HepG2 (cell line): ENCODE measurements around the gene TLE2. TPM values are rescaled to one million over a fixed set of nuclear protein-coding genes. Genes with fewer than 3 reads are reported as not detected.
A peak's percentile ranks its signal among the peaks of the same experiment; 100 is the strongest.

ENCODE experiments used
- ATAC-seq: fragments of 200-7000 bp; cut with Tn5 transposase; 3 replicates; pipeline ENCODE4 v1.9.1; 2020; ENCODE audit warnings: mild to moderate bottlenecking, moderate library complexity
- BruUV-seq: library from RNA; stranded (reverse); fragments of 400-500 nt; replicated peaks from 2 replicates; lab custom pipeline; 2021; lab: Mats Ljungman, UMichigan
- CTCF ChIA-PET: fragments of 300-600 bp; formaldehyde crosslinking; extraction: SDS; loops from one replicate; lab custom pipeline; 2021; ENCODE audit warnings: low total read pairs, inconsistent platforms, low intra/inter-chr PET ratio; lab: Yijun Ruan, JAX
- POLR2A ChIA-PET: fragments of 350-600 bp; sonication (Branson Sonifier 250); formaldehyde crosslinking; loops from one replicate; lab custom pipeline; 2020; ENCODE audit warnings: antibody characterized with exemption, inconsistent platforms; lab: Yijun Ruan, JAX
- DNase-seq: peaks from one replicate; pipeline ENCODE4 v3.0.0-alpha.2; 2015; ENCODE audit warnings: low spot score
- FAIRE-seq: peaks from 3 replicates; lab custom pipeline; 2011; peaks lifted over from hg19 to GRCh38; lab: Jason Lieb, UNC
- H2AFZ ChIP-seq: one replicate; pipeline ENCODE4 v1.6.1; 2011; ENCODE audit warnings: low read length, inconsistent platforms
- H3K27ac ChIP-seq: fragments of 300-600 bp; 3 replicates; pipeline ENCODE4 v1.8.0; 2011; ENCODE audit warnings: mixed run types, mild to moderate bottlenecking, mixed read lengths, low read length, inconsistent platforms; ENCODE audit not compliant: insufficient read depth; ENCODE audit errors: extremely low read length
- H3K27me3 ChIP-seq, 2 experiments: fragments of 200-600 bp in 1 of 2; 2 replicates in 1 of 2; 3 replicates in 1 of 2; pipeline versions ENCODE4 v1.6.0 to v1.8.0; 2011; ENCODE audit warnings: low read length in 2 of 2, mild to moderate bottlenecking in 2 of 2, moderate library complexity in 2 of 2, inconsistent platforms in 1 of 2; ENCODE audit not compliant: insufficient read depth in 2 of 2, control insufficient read depth in 1 of 2
- H3K36me3 ChIP-seq, 2 experiments: fragments of 200-600 bp in 1 of 2; replicated peaks in 1 of 2; 2 replicates in 1 of 2; 3 replicates in 1 of 2; pipeline versions ENCODE4 v1.5.1 to v1.8.0; 2011; ENCODE audit warnings: low read length in 2 of 2, inconsistent platforms in 1 of 2; ENCODE audit not compliant: insufficient read depth in 2 of 2, control insufficient read depth in 1 of 2
- H3K4me1 ChIP-seq: 2 replicates; pipeline ENCODE4 v1.5.1; 2012; ENCODE audit warnings: low read length, inconsistent platforms; ENCODE audit not compliant: insufficient read depth
- H3K4me2 ChIP-seq: 2 replicates; pipeline ENCODE4 v1.6.0; 2011; ENCODE audit warnings: low read depth, low read length, inconsistent platforms
- H3K4me3 ChIP-seq, 3 experiments: fragments of 200-600 bp in 1 of 3; sonication (generic), shearing (Covaris generic) in 1 of 3; replicated peaks in 1 of 3; 2 replicates each; pipeline ENCODE4 v1.5.1; 2011 to 2016; ENCODE audit warnings: low read length in 3 of 3, inconsistent platforms in 2 of 3, low read depth in 2 of 3, mild to moderate bottlenecking in 2 of 3, control low read depth in 1 of 3, mixed read lengths in 1 of 3; ENCODE audit not compliant: insufficient read depth in 1 of 3
- H3K79me2 ChIP-seq: one replicate; pipeline ENCODE4 v1.6.1; 2011; ENCODE audit warnings: low read length, inconsistent platforms; ENCODE audit not compliant: insufficient read depth
- H3K9ac ChIP-seq: 2 replicates; pipeline ENCODE4 v1.6.0; 2011; ENCODE audit warnings: mild to moderate bottlenecking, low read depth, low read length, inconsistent platforms; ENCODE audit not compliant: insufficient read depth
- H3K9me3 ChIP-seq: 2 replicates; pipeline ENCODE4 v1.5.1; 2012; ENCODE audit warnings: mild to moderate bottlenecking, low read length
- H4K20me1 ChIP-seq: 2 replicates; pipeline ENCODE4 v1.6.0; 2011; ENCODE audit warnings: inconsistent platforms, mild to moderate bottlenecking, low read length, moderate library complexity; ENCODE audit not compliant: insufficient read depth
- DMAP1 ChIP-seq: IDR thresholded peaks from 2 replicates; pipeline ENCODE4 v1.6.1; 2016
- EHMT2 ChIP-seq: fragments of 200-600 bp; sonication (generic); IDR thresholded peaks from 2 replicates; pipeline ENCODE4 v1.7.0; 2017; ENCODE audit warnings: antibody characterized with exemption, low read depth, low read length, borderline replicate concordance
- HDAC2 ChIP-seq: sonication (generic); formaldehyde crosslinking; IDR thresholded peaks from 2 replicates; pipeline ENCODE4 v1.4.0; 2020; ENCODE audit warnings: missing genetic modification reagents
- HNRNPL ChIP-seq: fragments of 200-400 bp; formaldehyde crosslinking; IDR thresholded peaks from 2 replicates; pipeline ENCODE4 v1.6.1; 2017; ENCODE audit warnings: mild to moderate bottlenecking, low read depth, low read length
- KDM1A ChIP-seq: IDR thresholded peaks from 2 replicates; pipeline ENCODE4 v1.6.1; 2016; ENCODE audit warnings: missing compliant biosample characterization
- RXRB ChIP-seq: IDR thresholded peaks from 2 replicates; pipeline ENCODE4 v1.6.1; 2016; ENCODE audit warnings: borderline replicate concordance, missing genetic modification reagents, missing compliant biosample characterization
- TBX2 ChIP-seq: sonication (generic); formaldehyde crosslinking; IDR thresholded peaks from 2 replicates; pipeline ENCODE4 v1.5.0; 2020; ENCODE audit warnings: missing genetic modification reagents, mild to moderate bottlenecking, borderline replicate concordance
- ZBTB3 ChIP-seq: sonication (generic); formaldehyde crosslinking; IDR thresholded peaks from 2 replicates; pipeline ENCODE4 v1.4.0; 2020; ENCODE audit warnings: low read depth, mild to moderate bottlenecking, moderate library complexity, missing genetic modification reagents, borderline replicate concordance
- ZNF282 ChIP-seq: fragments of 450-650 bp; IDR thresholded peaks from 2 replicates; pipeline ENCODE4 v1.6.1; 2018; ENCODE audit not compliant: partially characterized antibody
- ZNF292 ChIP-seq: sonication (generic); formaldehyde crosslinking; IDR thresholded peaks from 2 replicates; pipeline ENCODE4 v1.8.1; 2022; ENCODE audit warnings: mild to moderate bottlenecking, low read depth, missing genetic modification reagents, borderline replicate concordance
- ZNF766 ChIP-seq: sonication (generic); formaldehyde crosslinking; IDR thresholded peaks from 2 replicates; pipeline ENCODE4 v1.5.0; 2020; ENCODE audit warnings: missing genetic modification reagents, borderline replicate concordance
- WGBS: methylation state at CpG from one replicate; pipeline ENCODE4 v1.1.6; 2017; ENCODE audit warnings: low lambda C conversion rate; 5-methylcytosine and 5-hydroxymethylcytosine counted together
- in situ Hi-C: cut with HindIII; loops from 2 replicates; pipeline ENCODE4 v1.10.0; 2017; ENCODE audit warnings: low pct_unique_long_range_greater_than_20kb; ENCODE audit not compliant: extremely low pct_ligation_motif_present
- intact Hi-C: fragments of 100-400 bp; cut with micrococcal nuclease; formaldehyde crosslinking; loops from one replicate; pipeline ENCODE4 v1.10.0; 2022; ENCODE audit not compliant: unreplicated experiment
- polyA plus RNA-seq, 8 experiments: library from polyadenylated mRNA; depleted of rRNA in 3 of 8; stranded (reverse) in 7 of 8; unstranded in 1 of 8; fragments of >200 nt; fragmentation: Illumina TruSeq in 4 of 8; extraction: Trizol in 4 of 8; gene quantifications; 2 replicates each; pipeline versions ENCODE4 v1.2.1 to v1.2.3, GENCODE V29; 2011 to 2016; ENCODE audit warnings: low read depth in 4 of 8, missing spikeins in 1 of 8, mixed read lengths in 1 of 8; ENCODE audit not compliant: insufficient read depth in 1 of 8
- total RNA-seq, 5 experiments: library from RNA; depleted of rRNA; stranded (reverse); fragments of >200 nt; fragmentation: Illumina TruSeq; extraction: Trizol; gene quantifications; 2 replicates each; pipeline ENCODE4 v1.2.3, GENCODE V29; 2016; ENCODE audit warnings: low read depth in 1 of 5
- TF ChIP-seq, protein P1 (sequence below): IDR thresholded peaks from 2 replicates; pipeline ENCODE4 v1.6.1; 2016; ENCODE audit warnings: missing compliant biosample characterization, missing genetic modification reagents, borderline replicate concordance
- TF ChIP-seq, protein P2 (sequence below): sonication (generic); formaldehyde crosslinking; IDR thresholded peaks from 2 replicates; pipeline ENCODE4 v1.8.0; 2022; ENCODE audit warnings: mild to moderate bottlenecking, missing genetic modification reagents, moderate library complexity
- TF ChIP-seq, protein P3 (sequence below), 2 experiments: fragments of 450-650 bp in 1 of 2; sonication (generic) in 1 of 2; formaldehyde crosslinking; IDR thresholded peaks; 2 replicates each; pipeline versions ENCODE4 v1.5.0 to v1.8.0; 2020 to 2022; ENCODE audit warnings: mild to moderate bottlenecking in 1 of 2, missing genetic modification reagents in 1 of 2
- TF ChIP-seq, protein P4 (sequence below): IDR thresholded peaks from 2 replicates; pipeline ENCODE4 v1.6.1; 2016; ENCODE audit warnings: control low read depth

The TLE2 gene
- total and polyA plus RNA-seq, 2 of the 13 experiments (the other 11 are each of a cell fraction or from before 2014, with no cell fraction given) = 0.07 to 0.81 TPM

DNA sequence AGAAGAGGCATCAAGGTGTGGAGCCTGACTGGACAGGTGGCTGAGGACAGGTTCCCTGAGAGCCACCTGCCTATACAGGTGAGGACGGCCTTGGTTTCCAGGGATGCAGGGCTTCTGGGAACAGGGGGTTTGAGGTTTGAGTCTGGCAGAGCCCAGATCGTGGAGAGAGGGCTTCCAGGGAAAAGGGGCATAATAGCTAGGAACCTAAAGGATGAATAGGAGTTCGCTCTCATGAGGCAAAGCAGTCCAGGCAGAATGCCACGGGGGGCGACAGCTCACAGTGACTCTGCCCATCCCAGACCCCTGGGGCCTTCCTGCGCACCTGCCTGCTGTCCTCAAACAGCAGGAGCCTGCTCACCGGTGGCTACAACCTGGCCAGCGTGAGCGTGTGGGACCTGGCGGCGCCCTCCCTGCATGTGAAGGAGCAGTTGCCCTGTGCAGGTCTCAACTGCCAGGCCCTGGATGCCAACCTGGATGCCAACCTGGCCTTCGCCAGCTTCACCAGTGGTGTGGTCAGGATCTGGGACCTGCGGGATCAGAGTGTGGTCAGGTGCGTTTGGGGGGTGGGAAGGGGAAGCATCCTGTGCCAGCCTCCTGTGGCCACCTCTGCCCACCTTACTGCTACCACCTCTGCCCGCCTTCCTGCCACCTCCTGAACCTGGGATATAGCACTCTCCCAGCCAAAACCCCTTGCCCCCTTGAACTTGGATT is 39.7 kb downstream of the TLE2 start:
- DNase-seq = no peak
- POLR2A ChIA-PET = no interaction called here
- WGBS = 35% methylated on average over 4 of the region's 15 CpGs
- H3K27ac ChIP-seq = no peak overlapping the region
- H3K36me3 ChIP-seq = no peaks in the 10 kb centered on the region
- H3K79me2 ChIP-seq = no peaks in the 10 kb centered on the region
- no peak overlapping the region for H3K4me3 ChIP-seq
- in situ Hi-C loops = no loop called here
- BruUV-seq = no TSS peak
- no peak overlapping the region for H3K4me2 ChIP-seq
- H3K9me3 ChIP-seq = no peaks in the 10 kb centered on the region
- H3K27me3 ChIP-seq = peaks cover 1 to 35% of the 10 kb centered on the region in 2 experiments; a peak in 4 of 5 replicates
- ATAC-seq = no peak
- no peak overlapping the region for H3K9ac ChIP-seq
- no peaks in the 10 kb centered on the region for H4K20me1 ChIP-seq
- peaks cover 19% of the 10 kb centered on the region for H3K4me1 ChIP-seq
- FAIRE-seq = no peak
- no peak overlapping the region for H2AFZ ChIP-seq
- CTCF ChIA-PET = no interaction called here
- TF ChIP-seq KDM1A = no peak
- TF ChIP-seq HNRNPL = peak; percentile 83
- TF ChIP-seq, all 625 proteins: peak for 1
- intact Hi-C loops = no loop called here

DNA sequence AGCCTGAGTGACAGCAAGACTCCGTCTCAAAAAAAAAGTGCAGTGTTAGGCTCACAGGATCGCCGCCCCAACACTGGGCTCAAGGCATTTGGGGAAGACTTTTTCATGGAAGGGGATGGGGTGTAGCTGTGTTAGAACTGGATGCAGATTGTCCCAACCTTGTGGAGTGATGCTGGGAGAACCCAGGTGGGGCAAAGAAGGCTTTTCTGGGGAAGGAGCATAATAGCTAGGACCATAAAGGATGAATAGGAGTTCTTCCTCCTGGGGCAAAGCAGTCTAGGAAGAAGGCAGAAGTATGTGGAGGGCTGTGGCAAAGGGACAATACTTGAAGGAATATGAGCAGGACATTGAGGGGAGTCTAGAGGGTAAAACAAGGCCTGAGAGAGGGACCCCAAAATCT is 40.5 kb downstream of the TLE2 start:
- ATAC-seq (no peak), DNase-seq (no peak), FAIRE-seq (no peak)
- H4K20me1 ChIP-seq = no peaks in the 10 kb centered on the region
- CTCF ChIA-PET = no interaction called here
- H3K4me2 ChIP-seq = no peak overlapping the region
- H3K4me3 ChIP-seq = no peak overlapping the region
- H2AFZ ChIP-seq = no peak overlapping the region
- in situ Hi-C loops (no loop called here), intact Hi-C loops (no loop called here)
- POLR2A ChIA-PET = no interaction called here
- no peaks in the 10 kb centered on the region for H3K36me3 ChIP-seq
- H3K9me3 ChIP-seq = no peaks in the 10 kb centered on the region
- peaks cover 27% of the 10 kb centered on the region for H3K4me1 ChIP-seq
- no peaks in the 10 kb centered on the region for H3K79me2 ChIP-seq
- no peak overlapping the region for H3K9ac ChIP-seq
- peaks cover 1 to 43% of the 10 kb centered on the region in 2 experiments; a peak in 4 of 5 replicates for H3K27me3 ChIP-seq
- no peak overlapping the region for H3K27ac ChIP-seq
- BruUV-seq = no TSS peak
- WGBS = 73% methylated on average over 3 of the region's 3 CpGs
- TF ChIP-seq ZNF766 (no peak), DMAP1 (CRISPR knock-in tag) (no peak), ZNF292 (CRISPR knock-in tag) (no peak), ZNF282 (no peak), TBX2 (no peak), ZBTB3 (no peak), HDAC2 (CRISPR knock-in tag) (no peak), RXRB (CRISPR knock-in tag) (no peak), EHMT2 (no peak)
- TF ChIP-seq, protein P1, sequence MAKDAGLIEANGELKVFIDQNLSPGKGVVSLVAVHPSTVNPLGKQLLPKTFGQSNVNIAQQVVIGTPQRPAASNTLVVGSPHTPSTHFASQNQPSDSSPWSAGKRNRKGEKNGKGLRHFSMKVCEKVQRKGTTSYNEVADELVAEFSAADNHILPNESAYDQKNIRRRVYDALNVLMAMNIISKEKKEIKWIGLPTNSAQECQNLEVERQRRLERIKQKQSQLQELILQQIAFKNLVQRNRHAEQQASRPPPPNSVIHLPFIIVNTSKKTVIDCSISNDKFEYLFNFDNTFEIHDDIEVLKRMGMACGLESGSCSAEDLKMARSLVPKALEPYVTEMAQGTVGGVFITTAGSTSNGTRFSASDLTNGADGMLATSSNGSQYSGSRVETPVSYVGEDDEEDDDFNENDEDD (CRISPR knock-in tag) = no peak
- TF ChIP-seq, protein P2, sequence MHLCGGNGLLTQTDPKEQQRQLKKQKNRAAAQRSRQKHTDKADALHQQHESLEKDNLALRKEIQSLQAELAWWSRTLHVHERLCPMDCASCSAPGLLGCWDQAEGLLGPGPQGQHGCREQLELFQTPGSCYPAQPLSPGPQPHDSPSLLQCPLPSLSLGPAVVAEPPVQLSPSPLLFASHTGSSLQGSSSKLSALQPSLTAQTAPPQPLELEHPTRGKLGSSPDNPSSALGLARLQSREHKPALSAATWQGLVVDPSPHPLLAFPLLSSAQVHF (CRISPR knock-in tag) = no peak
- TF ChIP-seq, protein P3, sequence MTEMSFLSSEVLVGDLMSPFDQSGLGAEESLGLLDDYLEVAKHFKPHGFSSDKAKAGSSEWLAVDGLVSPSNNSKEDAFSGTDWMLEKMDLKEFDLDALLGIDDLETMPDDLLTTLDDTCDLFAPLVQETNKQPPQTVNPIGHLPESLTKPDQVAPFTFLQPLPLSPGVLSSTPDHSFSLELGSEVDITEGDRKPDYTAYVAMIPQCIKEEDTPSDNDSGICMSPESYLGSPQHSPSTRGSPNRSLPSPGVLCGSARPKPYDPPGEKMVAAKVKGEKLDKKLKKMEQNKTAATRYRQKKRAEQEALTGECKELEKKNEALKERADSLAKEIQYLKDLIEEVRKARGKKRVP (CRISPR knock-in tag; IDR thresholded peaks at IDR 0.05) = no peak
- TF ChIP-seq, protein P4, sequence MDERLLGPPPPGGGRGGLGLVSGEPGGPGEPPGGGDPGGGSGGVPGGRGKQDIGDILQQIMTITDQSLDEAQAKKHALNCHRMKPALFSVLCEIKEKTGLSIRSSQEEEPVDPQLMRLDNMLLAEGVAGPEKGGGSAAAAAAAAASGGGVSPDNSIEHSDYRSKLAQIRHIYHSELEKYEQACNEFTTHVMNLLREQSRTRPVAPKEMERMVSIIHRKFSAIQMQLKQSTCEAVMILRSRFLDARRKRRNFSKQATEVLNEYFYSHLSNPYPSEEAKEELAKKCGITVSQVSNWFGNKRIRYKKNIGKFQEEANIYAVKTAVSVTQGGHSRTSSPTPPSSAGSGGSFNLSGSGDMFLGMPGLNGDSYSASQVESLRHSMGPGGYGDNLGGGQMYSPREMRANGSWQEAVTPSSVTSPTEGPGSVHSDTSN (CRISPR knock-in tag) = no peak
